Activated B cell treated with CpG ODN at 0.5 μM for 24 hours (primary cell): ENCODE measurements around the gene CCDC88C. TPM values are rescaled to one million over a fixed set of nuclear protein-coding genes. Genes with fewer than 3 reads are reported as not detected.

Experiments used
- ATAC-seq: fragments of 200-7000 bp; cut with Tn5 transposase; one replicate; pipeline ENCODE4 v1.10.0; 2021; ENCODE audit warnings: low read depth, mild to moderate bottlenecking, moderate library complexity
- CTCF ChIA-PET: fragments of 350-600 bp; sonication (Branson Sonifier 250); formaldehyde crosslinking; loops from one replicate; lab custom pipeline; 2021; ENCODE audit warnings: antibody characterized with exemption; lab: Charles Lee
- POLR2A ChIA-PET: fragments of 350-600 bp; sonication (Branson Sonifier 250); formaldehyde crosslinking; loops from one replicate; lab custom pipeline; 2021; ENCODE audit warnings: antibody characterized with exemption; lab: Charles Lee
- DNase-seq: peaks from one replicate; pipeline ENCODE4 v3.0.0; 2022
- H3K27ac Mint-ChIP-seq: one replicate; pipeline ENCODE4 v1.8.0; 2020; ENCODE audit warnings: mixed read lengths
- H3K27me3 Mint-ChIP-seq: one replicate; pipeline ENCODE4 v1.8.0; 2021; ENCODE audit warnings: mixed read lengths
- H3K36me3 Mint-ChIP-seq: one replicate; pipeline ENCODE4 v1.8.0; 2021; ENCODE audit warnings: low read depth, mixed read lengths
- H3K4me1 Mint-ChIP-seq: one replicate; pipeline ENCODE4 v1.8.0; 2021; ENCODE audit warnings: mixed read lengths
- H3K4me3 Mint-ChIP-seq: one replicate; pipeline ENCODE4 v1.8.0; 2020; ENCODE audit warnings: mild to moderate bottlenecking, mixed read lengths
- H3K9me3 Mint-ChIP-seq: one replicate; pipeline ENCODE4 v1.8.0; 2020; ENCODE audit warnings: mixed read lengths
- CTCF ChIP-seq: fragments of 200-600 bp; IDR thresholded peaks from one replicate; pipeline ENCODE4 v1.8.0; 2022; ENCODE audit warnings: antibody characterized with exemption, mild to moderate bottlenecking
- intact Hi-C: fragments of 100-400 bp; cut with micrococcal nuclease; formaldehyde crosslinking; loops from one replicate; pipeline ENCODE4 v1.15.1; 2024
- total RNA-seq: library from RNA; stranded (reverse); gene quantifications from 2 replicates; pipeline ENCODE4 v1.2.3, GENCODE V29; 2022

CCDC88C gene
- total RNA-seq, 1 donor from 2014 or later: 164 TPM

- CTCF ChIA-PET: interaction anchor here (1.9 kb wide), 1 partner anchor 9 kb away, joined by 4 read pairs; no protein-coding TSS in a partner anchor
- peaks cover 13% of the 10 kb centered on the region for H3K36me3 Mint-ChIP-seq
- TF ChIP-seq CTCF: no peak
- POLR2A ChIA-PET: interaction anchor here (0.9 to 2.7 kb wide), 5 partner anchors 8 to 53 kb away, joined by 3 to 25 read pairs (median 6); partner anchors contain the start of gene CCDC88C
- peak overlapping the region; percentile 85 for H3K27ac Mint-ChIP-seq
- intact Hi-C loops: loop anchor here (1.0 kb wide), 3 partner anchors 8 to 52 kb away; no protein-coding TSS in a partner anchor
- peak; percentile 41 for DNase-seq
- H3K27me3 Mint-ChIP-seq: no peaks in the 10 kb centered on the region
- peak; percentile 63 for ATAC-seq
- H3K9me3 Mint-ChIP-seq: no peaks in the 10 kb centered on the region
- H3K4me1 Mint-ChIP-seq: peaks cover 70% of the 10 kb centered on the region
- peak overlapping the region; percentile 46 for H3K4me3 Mint-ChIP-seq
Measured at GRCh38 chr14:91363776-91364523, 53.7 kb downstream of the CCDC88C start.

- no peaks in the 10 kb centered on the region for H3K9me3 Mint-ChIP-seq
- H3K27me3 Mint-ChIP-seq: no peaks in the 10 kb centered on the region
- intact Hi-C loops: no loop called here
- TF ChIP-seq CTCF: no peak
- H3K4me1 Mint-ChIP-seq: peaks cover 64% of the 10 kb centered on the region
- no peak overlapping the region for H3K4me3 Mint-ChIP-seq
- DNase-seq (no peak), ATAC-seq (no peak)
- no peak overlapping the region for H3K27ac Mint-ChIP-seq
- H3K36me3 Mint-ChIP-seq: peaks cover 33% of the 10 kb centered on the region
- CTCF ChIA-PET: interaction anchor here (0.8 kb wide), 1 partner anchor 18 kb away, joined by 3 read pairs; no protein-coding TSS in a partner anchor
- POLR2A ChIA-PET: no interaction called here
Measured at GRCh38 chr14:91361233-91361811, 56.3 kb downstream of the CCDC88C start.

DNA sequence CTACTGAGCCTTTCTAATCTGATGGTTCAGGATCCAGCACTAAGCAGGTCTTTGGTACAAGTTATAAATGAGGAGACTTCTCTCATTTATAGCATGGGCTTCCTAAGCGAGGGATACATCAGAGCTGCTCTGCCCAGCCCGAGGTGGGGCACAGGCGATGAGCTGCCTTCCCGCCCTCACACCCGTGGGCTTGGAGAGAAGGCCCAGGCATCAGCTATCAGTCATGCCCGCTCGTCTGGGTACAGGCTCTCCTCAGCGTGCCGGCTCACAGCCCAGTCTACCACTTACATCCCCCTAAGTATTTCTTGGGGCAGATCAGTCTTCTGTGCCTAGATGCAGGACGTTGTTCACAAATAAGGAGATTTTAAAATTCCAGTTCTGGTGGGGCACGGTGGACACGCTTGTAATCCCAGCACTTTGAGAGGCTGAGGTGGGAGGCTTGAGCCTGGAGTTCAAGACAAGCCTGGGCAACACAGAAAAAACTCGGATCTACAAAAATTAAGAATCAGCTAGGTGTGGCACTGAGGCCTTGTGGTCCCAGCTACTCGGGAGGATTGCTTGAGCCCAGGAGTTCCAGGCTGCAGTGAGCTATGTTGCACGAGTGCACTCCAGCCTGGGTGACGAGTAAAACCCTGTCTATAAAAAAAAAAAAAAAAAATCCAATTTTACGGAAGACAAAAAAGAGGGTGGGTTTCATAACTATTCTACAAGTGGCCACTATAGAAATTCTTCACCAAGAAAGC, 57.0 kb downstream of the CCDC88C start:
- DNase-seq (no peak), ATAC-seq (no peak)
- Mint-ChIP-seq H3K4me3 (no peak overlapping the region), H3K36me3 (peaks cover 36% of the 10 kb centered on the region), H3K27me3 (no peaks in the 10 kb centered on the region), H3K9me3 (no peaks in the 10 kb centered on the region), H3K27ac (no peak overlapping the region), H3K4me1 (peaks cover 67% of the 10 kb centered on the region)
- no peak for TF ChIP-seq CTCF
- POLR2A ChIA-PET: interaction anchor here (3.3 kb wide), 1 partner anchor 13 kb away, joined by 12 read pairs; no protein-coding TSS in a partner anchor
- CTCF ChIA-PET: interaction anchor here (1.4 kb wide), 1 partner anchor 58 kb away, joined by 4 read pairs; no protein-coding TSS in a partner anchor
- intact Hi-C loops: no loop called here

- peaks cover 66% of the 10 kb centered on the region for H3K4me1 Mint-ChIP-seq
- H3K4me3 Mint-ChIP-seq: no peak overlapping the region
- peaks cover 51% of the 10 kb centered on the region for H3K36me3 Mint-ChIP-seq
- no peaks in the 10 kb centered on the region for H3K27me3 Mint-ChIP-seq
- POLR2A ChIA-PET: interaction anchor here (0.7 to 3.3 kb wide), 2 partner anchors 15 to 43 kb away, joined by 5 to 12 read pairs; no protein-coding TSS in a partner anchor
- CTCF ChIA-PET: interaction anchor here (1.3 kb wide), 1 partner anchor 57 kb away, joined by 4 read pairs; no protein-coding TSS in a partner anchor
- ATAC-seq (no peak), DNase-seq (no peak)
- intact Hi-C loops: no loop called here
- no peak overlapping the region for H3K27ac Mint-ChIP-seq
- H3K9me3 Mint-ChIP-seq: no peaks in the 10 kb centered on the region
- no peak for TF ChIP-seq CTCF
Measured at GRCh38 chr14:91358654-91359220, 58.9 kb downstream of the CCDC88C start.
